Osteoblast (primary cell): ENCODE data around the gene KRT17. TPM values are rescaled to one million over a fixed set of nuclear protein-coding genes. Genes with fewer than 3 reads are reported as not detected.

Experiments
- DNase-seq: peaks from one replicate; pipeline ENCODE4 v3.0.0; 2011; ENCODE audit warnings: low spot score, mixed read lengths; ENCODE audit not compliant: insufficient read length; ENCODE audit errors: missing footprints
- H2AFZ ChIP-seq: 2 replicates; pipeline ENCODE4 v1.6.0; 2011; ENCODE audit warnings: mild to moderate bottlenecking, low read length
- H3K27ac ChIP-seq: 2 replicates; pipeline ENCODE4 v1.5.1; 2011; ENCODE audit warnings: mild to moderate bottlenecking, low read depth, low read length, moderate library complexity
- H3K27me3 ChIP-seq: 2 replicates; pipeline ENCODE4 v1.6.0; 2012; ENCODE audit warnings: mild to moderate bottlenecking, control low read depth, inconsistent platforms, low read length, moderate library complexity; ENCODE audit not compliant: insufficient read depth
- H3K36me3 ChIP-seq: 2 replicates; pipeline ENCODE4 v1.5.1; 2011; ENCODE audit warnings: mild to moderate bottlenecking, low read length, control low read depth, moderate library complexity; ENCODE audit not compliant: insufficient read depth
- H3K4me1 ChIP-seq: 2 replicates; pipeline ENCODE4 v1.5.1; 2011; ENCODE audit warnings: mild to moderate bottlenecking, low read length, control low read depth, moderate library complexity; ENCODE audit not compliant: insufficient read depth
- H3K4me2 ChIP-seq: 2 replicates; pipeline ENCODE4 v1.6.0; 2011; ENCODE audit warnings: mild to moderate bottlenecking, low read length; ENCODE audit not compliant: insufficient read depth
- H3K4me3 ChIP-seq: fragments of 200-600 bp; sonication (generic); 3 replicates; pipeline ENCODE4 v1.5.1; 2012; ENCODE audit warnings: mild to moderate bottlenecking, low read length, inconsistent platforms; ENCODE audit not compliant: insufficient read depth
- H3K79me2 ChIP-seq: 2 replicates; pipeline ENCODE4 v1.6.0; 2012; ENCODE audit warnings: mild to moderate bottlenecking, low read length, control low read depth, inconsistent platforms; ENCODE audit not compliant: insufficient read depth
- H3K9me3 ChIP-seq: 2 replicates; pipeline ENCODE4 v1.5.1; 2011; ENCODE audit warnings: low read depth, low read length, control low read depth
- H4K20me1 ChIP-seq: 2 replicates; pipeline ENCODE4 v1.6.0; 2012; ENCODE audit warnings: mild to moderate bottlenecking, low read length, control low read depth; ENCODE audit not compliant: insufficient read depth
- CTCF ChIP-seq: IDR thresholded peaks from 2 replicates; pipeline ENCODE4 v1.5.1; 2011; ENCODE audit warnings: mild to moderate bottlenecking, low read depth, low read length, moderate library complexity; ENCODE audit errors: extremely low read depth
- total RNA-seq: library from RNA; depleted of rRNA; stranded (reverse); fragments of >200 nt; gene quantifications from 2 replicates; pipeline ENCODE4 v1.2.3, GENCODE V29; 2012

Gene KRT17
- total RNA-seq, 1 donor: 4.3 TPM

GRCh38 chr17:41638941-41639340 lies 14.6 kb upstream of the KRT17 start:
- TF ChIP-seq CTCF: no peak
- no peak overlapping the region for H3K4me3 ChIP-seq
- H3K27ac ChIP-seq: no peak overlapping the region
- H3K79me2 ChIP-seq: no peaks in the 10 kb centered on the region
- H3K27me3 ChIP-seq: no peaks in the 10 kb centered on the region
- no peak overlapping the region for H3K4me2 ChIP-seq
- no peaks in the 10 kb centered on the region for H3K36me3 ChIP-seq
- no peaks in the 10 kb centered on the region for H3K9me3 ChIP-seq
- no peak overlapping the region for H2AFZ ChIP-seq
- peak; percentile 48 for DNase-seq
- no peaks in the 10 kb centered on the region for H4K20me1 ChIP-seq
- peaks cover 7% of the 10 kb centered on the region for H3K4me1 ChIP-seq

GRCh38 chr17:41638194-41638593 lies 13.8 kb upstream of the KRT17 start:
- Histone ChIP-seq H2AFZ (no peak overlapping the region), H3K4me1 (peaks cover 7% of the 10 kb centered on the region)

GRCh38 chr17:41636652-41637051 lies 12.3 kb upstream of the KRT17 start:
- no peak for TF ChIP-seq CTCF
- Histone ChIP-seq H3K27me3 (no peaks in the 10 kb centered on the region), H2AFZ (no peak overlapping the region), H3K4me2 (no peak overlapping the region), H3K79me2 (no peaks in the 10 kb centered on the region), H3K4me1 (peaks cover 5% of the 10 kb centered on the region), H3K4me3 (no peak overlapping the region), H4K20me1 (no peaks in the 10 kb centered on the region), H3K27ac (no peak overlapping the region), H3K9me3 (no peaks in the 10 kb centered on the region), H3K36me3 (no peaks in the 10 kb centered on the region)
- DNase-seq: peak; percentile 42

More at GRCh38 chr17:41638194-41638593, 13.8 kb upstream of the KRT17 start:
- H3K79me2 ChIP-seq: no peaks in the 10 kb centered on the region
- no peak overlapping the region for H3K4me2 ChIP-seq
- H3K27me3 ChIP-seq: no peaks in the 10 kb centered on the region
- DNase-seq: peak; percentile 54
- no peaks in the 10 kb centered on the region for H3K36me3 ChIP-seq
- H3K27ac ChIP-seq: no peak overlapping the region
- TF ChIP-seq CTCF: no peak
- H3K9me3 ChIP-seq: no peaks in the 10 kb centered on the region
- H3K4me3 ChIP-seq: no peak overlapping the region
- no peaks in the 10 kb centered on the region for H4K20me1 ChIP-seq

- H3K4me3 ChIP-seq: peak overlapping the region; percentile 16
- H3K9me3 ChIP-seq: no peaks in the 10 kb centered on the region
- H3K79me2 ChIP-seq: no peaks in the 10 kb centered on the region
- H3K27me3 ChIP-seq: no peaks in the 10 kb centered on the region
- H2AFZ ChIP-seq: peak overlapping the region; percentile 87
- peak; percentile 90 for DNase-seq
- H3K27ac ChIP-seq: no peak overlapping the region
- peak overlapping the region; percentile 10 for H3K4me2 ChIP-seq
- no peaks in the 10 kb centered on the region for H3K36me3 ChIP-seq
- H3K4me1 ChIP-seq: peaks cover 5% of the 10 kb centered on the region
- no peaks in the 10 kb centered on the region for H4K20me1 ChIP-seq
- no peak for TF ChIP-seq CTCF
Observed at GRCh38 chr17:41635121-41636097, 11.0 kb upstream of the KRT17 start.
